Fibroblast of villous mesenchyme (primary cell): ENCODE data around the gene ZFP64. TPM values are rescaled to one million over a fixed set of nuclear protein-coding genes. Genes with fewer than 3 reads are reported as not detected.
"Not testable (repeated sequence)": the region's sequence is repeated elsewhere in the genome, so short reads cannot be mapped to it uniquely, and the experiment has no call there.

ENCODE experiments used
- DNase-seq: peaks from one replicate; pipeline ENCODE4 v3.0.0-alpha.2; 2010; ENCODE audit warnings: low read depth
- H3K4me3 ChIP-seq: 2 replicates; pipeline ENCODE4 v1.5.1; 2011; ENCODE audit warnings: low read depth, mild to moderate bottlenecking, low read length
- total RNA-seq: library from RNA; depleted of rRNA; stranded (reverse); fragments of >200 nt; gene quantifications from 2 replicates; pipeline ENCODE4 v1.2.3, GENCODE V29; 2012
- TF ChIP-seq, protein P1 (sequence below): IDR thresholded peaks from 2 replicates; pipeline ENCODE4 v1.5.1; 2012; ENCODE audit warnings: low read depth, mild to moderate bottlenecking, low read length; ENCODE audit not compliant: insufficient read depth

ZFP64 gene
- total RNA-seq, 1 donor = 28.5 TPM

DNA sequence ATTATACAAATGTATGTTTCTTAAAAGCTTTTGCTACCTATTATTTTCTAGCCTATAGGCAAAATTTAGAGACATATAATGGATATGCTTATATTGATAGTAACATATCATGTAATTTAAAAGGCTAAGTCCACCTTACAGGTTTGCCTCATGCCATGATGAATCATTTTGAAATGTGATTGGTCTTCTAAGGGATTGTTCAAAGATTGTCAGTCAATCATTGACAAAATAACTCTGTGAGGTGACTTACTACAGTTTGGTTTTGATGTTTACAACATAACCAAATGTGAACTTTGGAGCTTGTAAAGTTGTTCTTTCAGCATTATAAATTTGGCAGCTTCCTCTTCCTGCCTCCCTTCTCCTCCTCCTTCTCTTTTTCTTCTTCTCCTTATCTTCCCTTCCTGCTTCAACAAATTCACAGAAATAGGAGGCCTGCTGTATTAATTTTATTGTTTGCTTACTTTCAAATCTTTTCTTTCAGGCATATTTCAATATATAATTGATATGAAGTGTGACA lies 39.7 kb upstream of the ZFP64 start:
- no peak for DNase-seq
- no peak overlapping the region for H3K4me3 ChIP-seq
- TF ChIP-seq, protein P1, sequence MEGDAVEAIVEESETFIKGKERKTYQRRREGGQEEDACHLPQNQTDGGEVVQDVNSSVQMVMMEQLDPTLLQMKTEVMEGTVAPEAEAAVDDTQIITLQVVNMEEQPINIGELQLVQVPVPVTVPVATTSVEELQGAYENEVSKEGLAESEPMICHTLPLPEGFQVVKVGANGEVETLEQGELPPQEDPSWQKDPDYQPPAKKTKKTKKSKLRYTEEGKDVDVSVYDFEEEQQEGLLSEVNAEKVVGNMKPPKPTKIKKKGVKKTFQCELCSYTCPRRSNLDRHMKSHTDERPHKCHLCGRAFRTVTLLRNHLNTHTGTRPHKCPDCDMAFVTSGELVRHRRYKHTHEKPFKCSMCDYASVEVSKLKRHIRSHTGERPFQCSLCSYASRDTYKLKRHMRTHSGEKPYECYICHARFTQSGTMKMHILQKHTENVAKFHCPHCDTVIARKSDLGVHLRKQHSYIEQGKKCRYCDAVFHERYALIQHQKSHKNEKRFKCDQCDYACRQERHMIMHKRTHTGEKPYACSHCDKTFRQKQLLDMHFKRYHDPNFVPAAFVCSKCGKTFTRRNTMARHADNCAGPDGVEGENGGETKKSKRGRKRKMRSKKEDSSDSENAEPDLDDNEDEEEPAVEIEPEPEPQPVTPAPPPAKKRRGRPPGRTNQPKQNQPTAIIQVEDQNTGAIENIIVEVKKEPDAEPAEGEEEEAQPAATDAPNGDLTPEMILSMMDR = no peak

DNA sequence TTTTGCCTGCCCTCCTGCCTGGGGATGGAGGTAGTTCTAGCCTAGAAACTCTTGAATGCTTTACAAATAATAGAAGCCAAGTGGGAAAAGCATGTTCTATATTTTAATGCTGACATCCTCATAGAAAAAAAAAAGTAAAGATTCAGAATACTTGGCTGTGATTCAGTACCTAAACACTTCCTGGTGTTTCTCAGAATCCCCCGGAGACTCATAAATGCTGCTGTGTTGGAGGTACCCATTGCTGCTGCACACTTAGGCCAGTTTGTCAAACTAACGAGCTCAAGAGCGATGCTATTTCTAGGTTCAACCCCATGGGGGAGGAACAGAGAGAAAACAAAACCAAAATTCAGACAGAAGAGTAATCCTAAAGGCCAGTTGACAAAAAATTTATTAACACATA lies 38.8 kb upstream of the ZFP64 start:
- DNase-seq = peak; percentile 32
- TF ChIP-seq, protein P1 = no peak
- no peak overlapping the region for H3K4me3 ChIP-seq

DNA sequence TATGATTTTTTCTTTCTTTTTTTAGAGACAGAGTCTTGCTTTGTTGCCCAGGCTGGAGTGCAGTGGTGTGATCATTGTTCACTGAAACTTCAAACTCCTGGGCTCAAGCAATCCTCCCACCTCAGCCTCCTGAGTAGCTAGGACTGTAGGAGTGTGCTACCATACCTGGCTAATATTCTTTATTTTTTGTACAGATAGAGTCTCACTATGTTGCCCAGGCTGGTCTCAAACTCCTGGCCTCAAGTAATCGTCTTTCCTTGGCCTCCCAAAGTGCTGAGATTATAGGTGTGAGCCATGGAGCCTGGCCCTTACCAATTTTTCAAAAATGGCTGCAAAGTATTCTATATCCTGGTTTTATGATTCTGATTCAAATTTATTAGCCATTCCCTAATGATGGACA lies 37.8 kb upstream of the ZFP64 start:
- not testable (repeated sequence) for H3K4me3 ChIP-seq, DNase-seq

DNA sequence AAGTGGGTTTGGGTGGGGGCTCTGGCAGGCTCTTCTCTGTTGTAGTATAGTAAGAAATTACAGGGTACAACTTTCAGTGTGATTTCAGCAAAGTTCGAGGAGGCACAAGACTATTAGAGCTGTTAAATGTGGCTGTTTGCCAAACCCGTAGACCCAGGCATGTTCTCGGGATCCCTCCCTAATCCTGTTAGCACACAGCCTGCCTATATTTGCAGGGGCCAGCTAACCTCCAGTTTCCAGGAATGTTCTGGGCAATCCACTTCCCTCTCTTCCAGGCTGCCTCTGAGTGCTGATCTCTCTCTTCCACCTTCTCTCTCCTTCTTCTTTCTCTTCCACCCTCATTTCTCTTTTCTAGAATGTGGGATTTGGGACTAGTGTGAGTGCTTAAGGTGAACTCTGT lies 34.8 kb upstream of the ZFP64 start:
- TF ChIP-seq, protein P1 = no peak
- DNase-seq = peak; percentile 21

GRCh38 chr20:52224920-52225319 lies 33.3 kb upstream of the ZFP64 start:
- DNase-seq = no peak
- no peak overlapping the region for H3K4me3 ChIP-seq
- TF ChIP-seq, protein P1 = no peak

More for the DNA sequence above, 34.8 kb upstream of the ZFP64 start:
- H3K4me3 ChIP-seq = no peak overlapping the region

GRCh38 chr20:52221362-52221761 lies 29.8 kb upstream of the ZFP64 start:
- H3K4me3 ChIP-seq, DNase-seq: not testable (repeated sequence)

GRCh38 chr20:52220891-52221290 lies 29.3 kb upstream of the ZFP64 start:
- H3K4me3 ChIP-seq, DNase-seq: not testable (repeated sequence)

DNA sequence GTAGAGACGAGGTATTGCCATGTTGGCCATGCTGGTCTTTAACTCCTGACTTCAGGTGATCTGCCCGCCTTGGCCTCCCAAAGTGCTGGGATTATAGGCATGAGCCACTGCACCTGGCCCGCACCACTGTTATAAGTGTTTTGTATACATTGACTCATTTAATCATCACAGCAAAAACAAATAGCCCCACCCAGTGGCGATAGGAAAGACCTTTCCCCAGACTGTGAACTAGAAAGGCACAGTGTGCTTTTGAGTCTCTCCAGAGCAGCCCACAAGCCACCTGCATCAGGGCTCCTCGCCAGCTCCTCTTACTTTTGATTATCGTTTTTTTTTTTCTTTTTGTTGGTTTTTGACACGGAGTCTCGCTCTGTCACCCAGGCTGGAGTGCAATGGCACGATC lies 27.9 kb upstream of the ZFP64 start:
- TF ChIP-seq, protein P1 = peak; percentile 15

More for the DNA sequence above, 27.9 kb upstream of the ZFP64 start:
- peak; percentile 13 for DNase-seq
- H3K4me3 ChIP-seq = no peak overlapping the region
